Activated CD8-positive, alpha-beta T cell treated with anti-CD3 and anti-CD28 coated beads, Interleukin-2, amount 10 ng/mL, durations not matched to agents 7 days and 5 days (primary cell): ENCODE results near the gene SLC25A26. TPM values are rescaled to one million over a fixed set of nuclear protein-coding genes. Genes with fewer than 3 reads are reported as not detected.
A peak's percentile ranks its signal among the peaks of the same experiment; 100 is the strongest.

Source experiments
- ATAC-seq: fragments of 150-1000 bp; cut with Tn5 transposase; one replicate; pipeline ENCODE4 v1.10.0; 2021; ENCODE audit warnings: moderate library complexity
- CTCF ChIA-PET: fragments of 350-600 bp; sonication (Branson Sonifier 250); formaldehyde crosslinking; loops from one replicate; lab custom pipeline; 2021; ENCODE audit warnings: antibody characterized with exemption; lab: Charles Lee
- POLR2A ChIA-PET: fragments of 350-600 bp; sonication (Branson Sonifier 250); formaldehyde crosslinking; loops from one replicate; lab custom pipeline; 2021; ENCODE audit warnings: antibody characterized with exemption; lab: Charles Lee
- DNase-seq: peaks from one replicate; pipeline ENCODE4 v3.0.0-alpha.2; 2020
- H3K27ac Mint-ChIP-seq: one replicate; pipeline ENCODE4 v1.8.0; 2021; ENCODE audit warnings: mild to moderate bottlenecking, mixed read lengths
- H3K27me3 Mint-ChIP-seq: one replicate; pipeline ENCODE4 v1.8.0; 2021; ENCODE audit warnings: low read depth, mixed read lengths
- H3K36me3 Mint-ChIP-seq: one replicate; pipeline ENCODE4 v1.8.0; 2021; ENCODE audit warnings: low read depth, mixed read lengths
- H3K4me1 Mint-ChIP-seq: one replicate; pipeline ENCODE4 v1.8.0; 2021; ENCODE audit warnings: low read depth, mixed read lengths
- H3K4me3 Mint-ChIP-seq: one replicate; pipeline ENCODE4 v1.8.0; 2021; ENCODE audit warnings: mild to moderate bottlenecking, mixed read lengths
- H3K9me3 Mint-ChIP-seq: one replicate; pipeline ENCODE4 v1.8.0; 2022; ENCODE audit warnings: mixed read lengths; ENCODE audit not compliant: insufficient read depth
- total RNA-seq, 2 experiments: library from RNA; stranded (reverse); gene quantifications; one replicate each; pipeline ENCODE4 v1.2.3, GENCODE V29; 2021

SLC25A26 gene
- 10 to 100 TPM; 14.2 to 14.3 TPM for total RNA-seq

GRCh38 chr3:66220602-66221377 is at the start of gene SLC25A26:
TSS of gene SLC25A26 (plus strand) at chr3:66221001. CDS start at chr3:66221095, 94 bp downstream.
- ATAC-seq = peak; percentile 99
- peak within 1 kb of the TSS; percentile 94 for H3K4me3 Mint-ChIP-seq
- H3K9me3 Mint-ChIP-seq = no peaks in the 10 kb centered on the region
- peaks cover 33% of the 10 kb centered on the region for H3K4me1 Mint-ChIP-seq
- no peaks in the 10 kb centered on the region for H3K27me3 Mint-ChIP-seq
- ChIA-PET POLR2A (interaction anchor here (0.9 to 1.5 kb wide), 2 partner anchors 19 to 174 kb away, joined by 3 to 4 read pairs; no protein-coding TSS in a partner anchor), CTCF (interaction anchor here (2.6 kb wide), 1 partner anchor 33 kb away, joined by 15 read pairs; no protein-coding TSS in a partner anchor)
- peaks cover 23% of the 10 kb centered on the region for H3K36me3 Mint-ChIP-seq
- peak within 1 kb of the TSS; percentile 93 for H3K27ac Mint-ChIP-seq
- DNase-seq = peak; percentile 98

- no peak for ATAC-seq
- DNase-seq = no peak
- Mint-ChIP-seq H3K4me1 (no peaks in the 10 kb centered on the region), H3K9me3 (no peaks in the 10 kb centered on the region), H3K4me3 (no peak overlapping the region), H3K36me3 (no peaks in the 10 kb centered on the region), H3K27ac (no peak overlapping the region), H3K27me3 (no peaks in the 10 kb centered on the region)
- ChIA-PET POLR2A (no interaction called here), CTCF (no interaction called here)
Observed at GRCh38 chr3:66172394-66172793, 48.4 kb upstream of the SLC25A26 start.

GRCh38 chr3:66177026-66177425 is 43.8 kb upstream of the SLC25A26 start:
- no peaks in the 10 kb centered on the region for H3K9me3 Mint-ChIP-seq
- H3K4me3 Mint-ChIP-seq = no peak overlapping the region
- no peaks in the 10 kb centered on the region for H3K27me3 Mint-ChIP-seq
- H3K36me3 Mint-ChIP-seq = no peaks in the 10 kb centered on the region
- no peaks in the 10 kb centered on the region for H3K4me1 Mint-ChIP-seq
- DNase-seq (no peak), ATAC-seq (no peak)
- CTCF ChIA-PET = no interaction called here
- POLR2A ChIA-PET = no interaction called here
- no peak overlapping the region for H3K27ac Mint-ChIP-seq

GRCh38 chr3:66178206-66178605 is 42.6 kb upstream of the SLC25A26 start:
- DNase-seq (no peak), ATAC-seq (no peak)
- ChIA-PET CTCF (no interaction called here), POLR2A (no interaction called here)
- Mint-ChIP-seq H3K4me3 (no peak overlapping the region), H3K4me1 (no peaks in the 10 kb centered on the region), H3K9me3 (no peaks in the 10 kb centered on the region), H3K27ac (no peak overlapping the region), H3K27me3 (no peaks in the 10 kb centered on the region), H3K36me3 (no peaks in the 10 kb centered on the region)

GRCh38 chr3:66179793-66180192 is 41.0 kb upstream of the SLC25A26 start:
- H3K4me3 Mint-ChIP-seq = no peak overlapping the region
- H3K27me3 Mint-ChIP-seq = no peaks in the 10 kb centered on the region
- no peak for ATAC-seq
- no peak for DNase-seq
- ChIA-PET POLR2A (no interaction called here), CTCF (no interaction called here)
- H3K36me3 Mint-ChIP-seq = no peaks in the 10 kb centered on the region
- no peaks in the 10 kb centered on the region for H3K4me1 Mint-ChIP-seq
- no peak overlapping the region for H3K27ac Mint-ChIP-seq
- no peaks in the 10 kb centered on the region for H3K9me3 Mint-ChIP-seq

- ChIA-PET CTCF (no interaction called here), POLR2A (no interaction called here)
- no peak overlapping the region for H3K4me3 Mint-ChIP-seq
- H3K27ac Mint-ChIP-seq = no peak overlapping the region
- ATAC-seq (no peak), DNase-seq (no peak)
- H3K9me3 Mint-ChIP-seq = no peaks in the 10 kb centered on the region
- H3K27me3 Mint-ChIP-seq = no peaks in the 10 kb centered on the region
- H3K36me3 Mint-ChIP-seq = no peaks in the 10 kb centered on the region
- no peaks in the 10 kb centered on the region for H3K4me1 Mint-ChIP-seq
Observed at GRCh38 chr3:66181764-66182163, 39.0 kb upstream of the SLC25A26 start.

- ChIA-PET CTCF (no interaction called here), POLR2A (no interaction called here)
- no peaks in the 10 kb centered on the region for H3K27me3 Mint-ChIP-seq
- H3K9me3 Mint-ChIP-seq = no peaks in the 10 kb centered on the region
- H3K4me3 Mint-ChIP-seq = no peak overlapping the region
- H3K27ac Mint-ChIP-seq = no peak overlapping the region
- DNase-seq = no peak
- no peaks in the 10 kb centered on the region for H3K4me1 Mint-ChIP-seq
- no peak for ATAC-seq
- no peaks in the 10 kb centered on the region for H3K36me3 Mint-ChIP-seq
Observed at GRCh38 chr3:66182246-66182645, 38.6 kb upstream of the SLC25A26 start.

- no peak overlapping the region for H3K4me3 Mint-ChIP-seq
- H3K36me3 Mint-ChIP-seq = no peaks in the 10 kb centered on the region
- ChIA-PET CTCF (no interaction called here), POLR2A (no interaction called here)
- no peaks in the 10 kb centered on the region for H3K4me1 Mint-ChIP-seq
- ATAC-seq (no peak), DNase-seq (no peak)
- H3K27me3 Mint-ChIP-seq = no peaks in the 10 kb centered on the region
- H3K27ac Mint-ChIP-seq = no peak overlapping the region
- no peaks in the 10 kb centered on the region for H3K9me3 Mint-ChIP-seq
Observed at GRCh38 chr3:66186545-66186944, 34.3 kb upstream of the SLC25A26 start.

- peaks cover 15% of the 10 kb centered on the region for H3K27me3 Mint-ChIP-seq
- no peak for ATAC-seq
- no peak overlapping the region for H3K27ac Mint-ChIP-seq
- ChIA-PET CTCF (no interaction called here), POLR2A (no interaction called here)
- no peaks in the 10 kb centered on the region for H3K36me3 Mint-ChIP-seq
- no peak overlapping the region for H3K4me3 Mint-ChIP-seq
- no peaks in the 10 kb centered on the region for H3K4me1 Mint-ChIP-seq
- no peaks in the 10 kb centered on the region for H3K9me3 Mint-ChIP-seq
- no peak for DNase-seq
Observed at GRCh38 chr3:66195347-66195783, 25.4 kb upstream of the SLC25A26 start.

- Mint-ChIP-seq H3K9me3 (no peaks in the 10 kb centered on the region), H3K4me1 (no peaks in the 10 kb centered on the region), H3K27ac (no peak overlapping the region), H3K27me3 (peaks cover 15% of the 10 kb centered on the region), H3K36me3 (no peaks in the 10 kb centered on the region), H3K4me3 (no peak overlapping the region)
- DNase-seq (no peak), ATAC-seq (no peak)
- CTCF ChIA-PET = no interaction called here
- POLR2A ChIA-PET = no interaction called here
Observed at GRCh38 chr3:66196633-66197032, 24.2 kb upstream of the SLC25A26 start.

- Mint-ChIP-seq H3K27me3 (peaks cover 15% of the 10 kb centered on the region), H3K4me1 (no peaks in the 10 kb centered on the region), H3K36me3 (no peaks in the 10 kb centered on the region), H3K9me3 (no peaks in the 10 kb centered on the region), H3K4me3 (no peak overlapping the region), H3K27ac (no peak overlapping the region)
- ATAC-seq = no peak
- CTCF ChIA-PET = no interaction called here
- DNase-seq = no peak
- POLR2A ChIA-PET = no interaction called here
Observed at GRCh38 chr3:66198437-66199088, 22.2 kb upstream of the SLC25A26 start.

GRCh38 chr3:66199089-66199473 is 21.7 kb upstream of the SLC25A26 start:
- POLR2A ChIA-PET = no interaction called here

More at GRCh38 chr3:66199089-66199473, 21.7 kb upstream of the SLC25A26 start:
- H3K27me3 Mint-ChIP-seq = peaks cover 15% of the 10 kb centered on the region
- H3K27ac Mint-ChIP-seq = no peak overlapping the region
- no peak for DNase-seq
- no peaks in the 10 kb centered on the region for H3K36me3 Mint-ChIP-seq
- H3K9me3 Mint-ChIP-seq = no peaks in the 10 kb centered on the region
- ATAC-seq = no peak
- no peak overlapping the region for H3K4me3 Mint-ChIP-seq
- CTCF ChIA-PET = no interaction called here
- H3K4me1 Mint-ChIP-seq = no peaks in the 10 kb centered on the region
